B cell (primary cell): ENCODE data around the gene MEGF8. TPM values are rescaled to one million over a fixed set of nuclear protein-coding genes. Genes with fewer than 3 reads are reported as not detected.
"Not testable (repeated sequence)": the region's sequence is repeated elsewhere in the genome, so short reads cannot be mapped to it uniquely, and the experiment has no call there.

ENCODE experiments used
- ATAC-seq: fragments of 200-7000 bp; cut with Tn5 transposase; one replicate; pipeline ENCODE4 v1.10.0; 2021; ENCODE audit warnings: low read depth, mild to moderate bottlenecking, moderate number of reproducible peaks, moderate library complexity
- CTCF ChIA-PET: fragments of 350-600 bp; sonication (Branson Sonifier 250); formaldehyde crosslinking; loops from one replicate; lab custom pipeline; 2021; ENCODE audit warnings: antibody characterized with exemption, inconsistent platforms; lab: Charles Lee
- POLR2A ChIA-PET: fragments of 350-600 bp; sonication (Branson Sonifier 250); formaldehyde crosslinking; loops from one replicate; lab custom pipeline; 2021; ENCODE audit warnings: antibody characterized with exemption; lab: Charles Lee
- DNase-seq: peaks from one replicate; pipeline ENCODE4 v3.0.0; 2013
- H2AFZ ChIP-seq: 2 replicates; pipeline ENCODE4 v1.6.1; 2012; ENCODE audit warnings: mild to moderate bottlenecking, low read depth, low read length; ENCODE audit not compliant: insufficient read depth, poor library complexity, severe bottlenecking
- H3K27ac ChIP-seq, 2 donors: 1 replicate in 1 of 2; 2 replicates in 1 of 2; pipeline ENCODE4 v1.5.1; 2012 to 2013; ENCODE audit warnings: low read length in 2 of 2, mild to moderate bottlenecking in 2 of 2, moderate library complexity in 1 of 2
- H3K27me3 ChIP-seq, 4 experiments: fragments of 200-600 bp in 1 of 4; sonication (generic) in 1 of 4; replicated peaks in 1 of 4; 1 replicate in 2 of 4; 2 replicates in 2 of 4; pipeline versions ENCODE4 v1.6.1 to v1.7.0; 2013 to 2016; ENCODE audit warnings: low read length in 3 of 4, mild to moderate bottlenecking in 2 of 4, mixed read lengths in 1 of 4, moderate library complexity in 1 of 4; ENCODE audit not compliant: insufficient read depth in 4 of 4, control insufficient read depth in 3 of 4; ENCODE audit errors: control extremely low read depth in 1 of 4
- H3K36me3 ChIP-seq, 2 experiments: replicated peaks in 1 of 2; 1 replicate in 1 of 2; 2 replicates in 1 of 2; pipeline versions ENCODE4 v1.6.1 to v1.7.1; 2013; ENCODE audit warnings: low read length in 1 of 2; ENCODE audit not compliant: insufficient read depth in 2 of 2, control insufficient read depth in 1 of 2; ENCODE audit errors: control extremely low read depth in 1 of 2, extremely low read depth in 1 of 2
- H3K4me1 ChIP-seq, 2 donors: fragments of 200-600 bp in 1 of 2; sonication (generic) in 1 of 2; 1 replicate in 1 of 2; 2 replicates in 1 of 2; pipeline versions ENCODE4 v1.5.1 to v1.6.1; 2013 to 2017; ENCODE audit warnings: low read length in 2 of 2; ENCODE audit not compliant: control insufficient read depth in 2 of 2, insufficient read depth in 2 of 2
- H3K4me2 ChIP-seq: replicated peaks from 2 replicates; pipeline ENCODE3; 2012; ENCODE audit warnings: mild to moderate bottlenecking, low read depth, low read length; ENCODE audit not compliant: poor library complexity, severe bottlenecking
- H3K4me3 ChIP-seq, 5 experiments: fragments of 200-600 bp in 1 of 5; sonication (generic) in 1 of 5; 1 replicate in 3 of 5; 2 replicates in 2 of 5; pipeline versions ENCODE4 v1.5.1 to v1.7.0; 2011 to 2016; ENCODE audit warnings: low read length in 4 of 5, mild to moderate bottlenecking in 4 of 5, low read depth in 2 of 5, control low read depth in 1 of 5, moderate library complexity in 1 of 5; ENCODE audit not compliant: insufficient read depth in 1 of 5; ENCODE audit errors: control extremely low read depth in 1 of 5, extremely low read depth in 1 of 5
- H3K79me2 ChIP-seq: fragments of 200-600 bp; sonication (generic); one replicate; pipeline ENCODE4 v1.6.0; 2016; ENCODE audit warnings: low read length; ENCODE audit not compliant: control insufficient read depth, insufficient read depth
- H3K9ac ChIP-seq: fragments of 200-600 bp; sonication (generic); 2 replicates; pipeline ENCODE4 v1.6.1; 2017; ENCODE audit warnings: mild to moderate bottlenecking, low read length, moderate library complexity
- H3K9me3 ChIP-seq, 3 donors: one replicate each; pipeline versions ENCODE4 v1.6.1 to v1.7.1; 2013; ENCODE audit warnings: low read length in 2 of 3; ENCODE audit not compliant: control insufficient read depth in 2 of 3, insufficient read depth in 1 of 3; ENCODE audit errors: control extremely low read depth in 1 of 3
- H4K20me1 ChIP-seq: 2 replicates; pipeline ENCODE4 v1.6.0; 2012; ENCODE audit warnings: mild to moderate bottlenecking, low read length; ENCODE audit not compliant: insufficient read depth, control insufficient read depth, poor library complexity, severe bottlenecking
- H3K27ac Mint-ChIP-seq: one replicate; pipeline ENCODE4 v1.8.0; 2021; ENCODE audit warnings: mixed read lengths
- H3K27me3 Mint-ChIP-seq: one replicate; pipeline ENCODE4 v1.8.0; 2021; ENCODE audit warnings: mixed read lengths
- H3K4me1 Mint-ChIP-seq: one replicate; pipeline ENCODE4 v1.8.0; 2021; ENCODE audit warnings: mixed read lengths
- H3K4me3 Mint-ChIP-seq: one replicate; pipeline ENCODE4 v1.8.0; 2021; ENCODE audit warnings: mixed read lengths
- H3K9me3 Mint-ChIP-seq: one replicate; pipeline ENCODE4 v1.8.0; 2022; ENCODE audit warnings: mixed read lengths; ENCODE audit not compliant: insufficient read depth
- EZH2 ChIP-seq: IDR thresholded peaks from 2 replicates; pipeline ENCODE4 v1.6.1; 2012; ENCODE audit warnings: borderline replicate concordance, low read depth, mild to moderate bottlenecking, moderate library complexity, low read length; ENCODE audit not compliant: insufficient read depth, poor library complexity, severe bottlenecking
- WGBS: methylation state at CpG from one replicate; pipeline ENCODE4 v1.1.5; 2013; ENCODE audit warnings: missing lambda C conversion rate; ENCODE audit not compliant: insufficient coverage; 5-methylcytosine and 5-hydroxymethylcytosine counted together
- intact Hi-C: fragments of 100-400 bp; cut with micrococcal nuclease; formaldehyde crosslinking; loops from one replicate; pipeline ENCODE4 v1.10.0; 2022
- polyA plus RNA-seq: library from polyadenylated mRNA; depleted of rRNA; stranded (reverse); fragments of >200 nt; gene quantifications from 2 replicates; pipeline ENCODE4 v1.2.3, GENCODE V29; 2012
- total RNA-seq, 2 donors: library from RNA; stranded (reverse); fragments of 120-200 nt in 1 of 2; gene quantifications; 1 replicate in 1 of 2; 2 replicates in 1 of 2; pipeline versions ENCODE4 v1.2.3 to v1.2.4, GENCODE V29; 2013 to 2022
- TF ChIP-seq, protein P1 (sequence below): fragments of 200-600 bp; IDR thresholded peaks from one replicate; pipeline ENCODE4 v1.8.0; 2022; ENCODE audit warnings: antibody characterized with exemption, mild to moderate bottlenecking

MEGF8 gene
- total and polyA plus RNA-seq, 2 donors (not counting 1 experiment from before 2014, with no cell fraction given): 8.2 to 26.5 TPM

DNA sequence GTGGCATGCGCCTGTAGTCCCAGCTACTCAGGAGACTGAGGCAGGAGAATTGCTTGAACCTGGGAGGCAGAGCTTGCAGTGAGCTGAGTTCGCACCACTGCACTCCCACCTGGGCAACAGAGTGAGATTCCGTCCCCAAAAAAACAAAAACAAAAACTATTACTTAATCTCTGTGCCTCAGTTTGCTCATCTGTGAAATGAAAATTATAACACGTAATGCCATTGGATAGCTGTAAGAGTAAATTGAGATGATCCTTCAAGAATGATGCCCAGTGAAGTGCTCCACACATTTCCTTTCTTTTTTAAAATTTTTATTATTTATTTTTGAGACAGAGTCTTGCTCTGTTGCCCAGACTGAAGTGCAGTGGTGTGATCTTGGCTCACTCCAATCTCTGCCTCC lies 14.5 kb downstream of the MEGF8 start:
- H3K9me3 ChIP-seq, H3K4me2 ChIP-seq, CTCF ChIA-PET, H2AFZ ChIP-seq, H3K79me2 ChIP-seq, H3K4me1 Mint-ChIP-seq, H3K27me3 ChIP-seq, H3K27me3 Mint-ChIP-seq, H3K27ac Mint-ChIP-seq, intact Hi-C loops, ATAC-seq, DNase-seq, H3K27ac ChIP-seq, H3K4me1 ChIP-seq, H3K4me3 Mint-ChIP-seq, H3K4me3 ChIP-seq, H4K20me1 ChIP-seq, H3K9me3 Mint-ChIP-seq, POLR2A ChIA-PET, H3K9ac ChIP-seq: not testable (repeated sequence)
- peaks cover 0 to 24% of the 10 kb centered on the region in 2 experiments for H3K36me3 ChIP-seq
- WGBS: 100% methylated on average over 1 of the region's 4 CpGs

DNA sequence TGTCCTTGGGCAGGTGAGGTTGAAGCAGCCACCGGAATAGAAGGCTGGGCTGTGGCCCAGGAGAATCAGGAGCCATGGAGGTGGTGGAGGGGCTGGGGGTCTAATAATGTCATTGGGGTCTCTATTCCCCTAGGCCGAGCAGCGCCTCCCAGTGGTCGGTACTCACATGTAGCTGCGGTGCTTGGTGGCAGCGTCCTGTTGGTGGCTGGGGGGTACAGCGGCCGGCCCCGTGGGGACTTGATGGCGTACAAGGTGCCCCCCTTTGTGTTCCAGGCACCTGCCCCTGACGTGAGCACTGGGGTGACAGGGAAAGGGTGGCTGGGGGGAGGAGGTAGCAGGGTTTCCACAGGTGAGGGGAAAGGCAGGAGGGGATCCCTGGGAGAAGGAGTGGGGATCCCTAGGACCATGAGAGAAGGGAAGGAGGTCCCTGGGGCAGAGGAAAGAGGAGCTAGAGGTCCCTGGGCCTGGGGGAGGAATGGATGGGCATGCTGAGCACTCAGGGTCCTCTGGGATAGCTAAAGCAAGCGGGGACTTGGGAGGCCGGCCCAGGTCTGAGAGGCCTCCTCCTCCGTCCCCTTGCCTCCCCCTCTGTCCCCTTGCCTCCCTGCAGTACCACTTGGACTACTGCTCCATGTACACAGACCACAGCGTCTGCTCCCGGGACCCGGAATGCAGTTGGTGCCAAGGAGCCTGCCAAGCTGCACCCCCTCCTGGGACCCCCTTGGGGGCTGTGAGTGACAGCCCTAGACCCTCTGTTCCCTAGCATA lies 18.1 kb downstream of the MEGF8 start:
- ChIA-PET CTCF (no interaction called here), POLR2A (no interaction called here)
- ATAC-seq: no peak
- no peak overlapping the region for H3K27ac ChIP-seq
- TF ChIP-seq EZH2: no peak
- TF ChIP-seq, protein P1, sequence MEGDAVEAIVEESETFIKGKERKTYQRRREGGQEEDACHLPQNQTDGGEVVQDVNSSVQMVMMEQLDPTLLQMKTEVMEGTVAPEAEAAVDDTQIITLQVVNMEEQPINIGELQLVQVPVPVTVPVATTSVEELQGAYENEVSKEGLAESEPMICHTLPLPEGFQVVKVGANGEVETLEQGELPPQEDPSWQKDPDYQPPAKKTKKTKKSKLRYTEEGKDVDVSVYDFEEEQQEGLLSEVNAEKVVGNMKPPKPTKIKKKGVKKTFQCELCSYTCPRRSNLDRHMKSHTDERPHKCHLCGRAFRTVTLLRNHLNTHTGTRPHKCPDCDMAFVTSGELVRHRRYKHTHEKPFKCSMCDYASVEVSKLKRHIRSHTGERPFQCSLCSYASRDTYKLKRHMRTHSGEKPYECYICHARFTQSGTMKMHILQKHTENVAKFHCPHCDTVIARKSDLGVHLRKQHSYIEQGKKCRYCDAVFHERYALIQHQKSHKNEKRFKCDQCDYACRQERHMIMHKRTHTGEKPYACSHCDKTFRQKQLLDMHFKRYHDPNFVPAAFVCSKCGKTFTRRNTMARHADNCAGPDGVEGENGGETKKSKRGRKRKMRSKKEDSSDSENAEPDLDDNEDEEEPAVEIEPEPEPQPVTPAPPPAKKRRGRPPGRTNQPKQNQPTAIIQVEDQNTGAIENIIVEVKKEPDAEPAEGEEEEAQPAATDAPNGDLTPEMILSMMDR: no peak
- H3K4me1 ChIP-seq: no peaks in the 10 kb centered on the region
- Mint-ChIP-seq H3K4me3 (no peak overlapping the region), H3K4me1 (peaks cover 3% of the 10 kb centered on the region), H3K9me3 (no peaks in the 10 kb centered on the region), H3K27ac (no peak overlapping the region), H3K27me3 (no peaks in the 10 kb centered on the region)
- H3K27me3 ChIP-seq: no peaks in the 10 kb centered on the region
- no peak overlapping the region for H3K4me2 ChIP-seq
- H2AFZ ChIP-seq: no peak overlapping the region
- peaks cover 0 to 20% of the 10 kb centered on the region in 2 experiments for H3K36me3 ChIP-seq
- no peaks in the 10 kb centered on the region for H3K9me3 ChIP-seq
- no peaks in the 10 kb centered on the region for H3K79me2 ChIP-seq
- H3K4me3 ChIP-seq: no peak overlapping the region
- intact Hi-C loops: no loop called here
- WGBS: 95% methylated on average over 17 of the region's 17 CpGs
- H3K9ac ChIP-seq: no peak overlapping the region
- H4K20me1 ChIP-seq: no peaks in the 10 kb centered on the region
- DNase-seq: no peak
